ENCODE results near the gene HNMT.

GRCh38 chr2:138000796-138001195 lies 36.5 kb downstream of the HNMT start:
- TF ChIP-seq, protein P1, sequence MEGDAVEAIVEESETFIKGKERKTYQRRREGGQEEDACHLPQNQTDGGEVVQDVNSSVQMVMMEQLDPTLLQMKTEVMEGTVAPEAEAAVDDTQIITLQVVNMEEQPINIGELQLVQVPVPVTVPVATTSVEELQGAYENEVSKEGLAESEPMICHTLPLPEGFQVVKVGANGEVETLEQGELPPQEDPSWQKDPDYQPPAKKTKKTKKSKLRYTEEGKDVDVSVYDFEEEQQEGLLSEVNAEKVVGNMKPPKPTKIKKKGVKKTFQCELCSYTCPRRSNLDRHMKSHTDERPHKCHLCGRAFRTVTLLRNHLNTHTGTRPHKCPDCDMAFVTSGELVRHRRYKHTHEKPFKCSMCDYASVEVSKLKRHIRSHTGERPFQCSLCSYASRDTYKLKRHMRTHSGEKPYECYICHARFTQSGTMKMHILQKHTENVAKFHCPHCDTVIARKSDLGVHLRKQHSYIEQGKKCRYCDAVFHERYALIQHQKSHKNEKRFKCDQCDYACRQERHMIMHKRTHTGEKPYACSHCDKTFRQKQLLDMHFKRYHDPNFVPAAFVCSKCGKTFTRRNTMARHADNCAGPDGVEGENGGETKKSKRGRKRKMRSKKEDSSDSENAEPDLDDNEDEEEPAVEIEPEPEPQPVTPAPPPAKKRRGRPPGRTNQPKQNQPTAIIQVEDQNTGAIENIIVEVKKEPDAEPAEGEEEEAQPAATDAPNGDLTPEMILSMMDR (IDR thresholded peaks at IDR 0.05) = no peak
- no peak for TF ChIP-seq ZFX (IDR thresholded peaks at IDR 0.05; ENCODE audit: borderline replicate concordance)

All from 22Rv1 (cell line).